HG03025 (cell line): ENCODE data around the gene CNN1.
"Not testable (repeated sequence)": the region's sequence is repeated elsewhere in the genome, so short reads cannot be mapped to it uniquely, and the experiment has no call there.

Source experiments
- ATAC-seq: cut with Tn5 transposase; IDR thresholded peaks from one replicate; pipeline ENCODE4 v1.9.1; 2021; ENCODE audit warnings: mild to moderate bottlenecking, moderate library complexity; ENCODE audit not compliant: unreplicated experiment, low FRiP score

The CNN1 gene

GRCh38 chr19:11563532-11563931 lies 24.9 kb downstream of the CNN1 start:
- no peak for ATAC-seq

GRCh38 chr19:11564082-11564807 lies 25.6 kb downstream of the CNN1 start:
- not testable (repeated sequence) for ATAC-seq

- ATAC-seq: not testable (repeated sequence)
Observed at GRCh38 chr19:11565649-11565980, 27.0 kb downstream of the CNN1 start.

GRCh38 chr19:11566164-11566563 lies 27.5 kb downstream of the CNN1 start:
- no peak for ATAC-seq

- no peak for ATAC-seq
Observed at GRCh38 chr19:11570039-11570462, 31.4 kb downstream of the CNN1 start.

- not testable (repeated sequence) for ATAC-seq
Observed at GRCh38 chr19:11573354-11573753, 34.7 kb downstream of the CNN1 start.

- ATAC-seq: not testable (repeated sequence)
Observed at GRCh38 chr19:11573763-11574162, 35.1 kb downstream of the CNN1 start.

GRCh38 chr19:11574689-11575088 lies 36.0 kb downstream of the CNN1 start:
- no peak for ATAC-seq

GRCh38 chr19:11576227-11576626 lies 37.6 kb downstream of the CNN1 start:
- no peak for ATAC-seq

GRCh38 chr19:11577451-11578257 lies 39.0 kb downstream of the CNN1 start, which contains the start of gene ACP5:
ACP5 (minus strand) TSS chr19:11577645; CDS start chr19:11577317, 328 bp downstream.
- ATAC-seq: no peak

- ATAC-seq: no peak
Observed at GRCh38 chr19:11578258-11579142, 39.8 kb downstream of the CNN1 start.

- no peak for ATAC-seq
Observed at GRCh38 chr19:11580116-11580515, 41.5 kb downstream of the CNN1 start.

- ATAC-seq: no peak
Observed at GRCh38 chr19:11581740-11582139, 43.1 kb downstream of the CNN1 start.

GRCh38 chr19:11586331-11586730 lies 47.7 kb downstream of the CNN1 start:
- ATAC-seq: no peak

GRCh38 chr19:11587302-11587974 lies 48.8 kb downstream of the CNN1 start:
- ATAC-seq: no peak

- ATAC-seq: no peak
Observed at GRCh38 chr19:11587975-11588631, 49.5 kb downstream of the CNN1 start.

- no peak for ATAC-seq
Observed at GRCh38 chr19:11594084-11594483, 55.4 kb downstream of the CNN1 start.

GRCh38 chr19:11596156-11596555 lies 57.5 kb downstream of the CNN1 start:
- no peak for ATAC-seq

- ATAC-seq: peak; percentile 96
Observed at GRCh38 chr19:11597202-11598102, 58.8 kb downstream of the CNN1 start, which contains the start of gene ZNF627. ZNF627 (plus strand) TSS chr19:11597483; CDS start chr19:11597628, 145 bp downstream.
